ENCODE data around the gene FAM162A. TPM values are rescaled to one million over a fixed set of nuclear protein-coding genes. Genes with fewer than 3 reads are reported as not detected.

Gene FAM162A
- total and polyA plus RNA-seq, 2 donors, result 45.0 to 69.5 TPM

GRCh38 chr3:122456074-122456473 lies 72.1 kb downstream of the FAM162A start:
- H3K36me3 ChIP-seq (ENCODE audit: control insufficient read depth in 2 of 2, insufficient read depth in 2 of 2, low read length in 1 of 2), result peaks cover 12 to 55% of the 10 kb centered on the region in 2 donors
- no peak overlapping the region for H3K27ac ChIP-seq (ENCODE audit: low read depth in 1 of 2, low read length in 1 of 2)
- DNase-seq (ENCODE audit: low read depth in 6 of 9, low spot score in 9 of 9), result no peak
- no peaks in the 10 kb centered on the region for H3K9me3 ChIP-seq (ENCODE audit: control insufficient read depth in 2 of 2, insufficient read depth in 1 of 2, low read length in 1 of 2)
- H3K4me1 ChIP-seq (ENCODE audit: control insufficient read depth in 2 of 2, insufficient read depth in 2 of 2, low read length in 2 of 2), result no peaks in the 10 kb centered on the region
- no peak overlapping the region for H3K4me3 ChIP-seq (ENCODE audit: low read length in 2 of 2)
- H3K27me3 ChIP-seq (ENCODE audit: control insufficient read depth in 2 of 2, insufficient read depth in 1 of 2, low read length in 1 of 2), result no peaks in the 10 kb centered on the region

GRCh38 chr3:122457706-122458105 lies 73.7 kb downstream of the FAM162A start:
- Histone ChIP-seq H3K4me1 (ENCODE audit: control insufficient read depth in 2 of 2, insufficient read depth in 2 of 2, low read length in 2 of 2) (no peaks in the 10 kb centered on the region), H3K36me3 (ENCODE audit: control insufficient read depth in 2 of 2, insufficient read depth in 2 of 2, low read length in 1 of 2) (peaks cover 12 to 56% of the 10 kb centered on the region in 2 donors), H3K4me3 (ENCODE audit: low read length in 2 of 2) (no peak overlapping the region), H3K27ac (ENCODE audit: low read depth in 1 of 2, low read length in 1 of 2) (no peak overlapping the region), H3K9me3 (ENCODE audit: control insufficient read depth in 2 of 2, insufficient read depth in 1 of 2, low read length in 1 of 2) (no peaks in the 10 kb centered on the region), H3K27me3 (ENCODE audit: control insufficient read depth in 2 of 2, insufficient read depth in 1 of 2, low read length in 1 of 2) (no peaks in the 10 kb centered on the region)
- WGBS, result over 99% methylated on average over 2 of the region's 2 CpGs
- DNase-seq (ENCODE audit: low read depth in 6 of 9, low spot score in 9 of 9), result no peak

GRCh38 chr3:122458992-122459391 lies 75.0 kb downstream of the FAM162A start:
- Histone ChIP-seq H3K27me3 (ENCODE audit: control insufficient read depth in 2 of 2, insufficient read depth in 1 of 2, low read length in 1 of 2) (no peaks in the 10 kb centered on the region), H3K27ac (ENCODE audit: low read depth in 1 of 2, low read length in 1 of 2) (no peak overlapping the region), H3K4me3 (ENCODE audit: low read length in 2 of 2) (no peak overlapping the region), H3K36me3 (ENCODE audit: control insufficient read depth in 2 of 2, insufficient read depth in 2 of 2, low read length in 1 of 2) (peaks cover 12 to 48% of the 10 kb centered on the region in 2 donors), H3K4me1 (ENCODE audit: control insufficient read depth in 2 of 2, insufficient read depth in 2 of 2, low read length in 2 of 2) (no peaks in the 10 kb centered on the region), H3K9me3 (ENCODE audit: control insufficient read depth in 2 of 2, insufficient read depth in 1 of 2, low read length in 1 of 2) (no peaks in the 10 kb centered on the region)
- WGBS, result 83% methylated on average over 4 of the region's 4 CpGs
- DNase-seq (ENCODE audit: low read depth in 6 of 9, low spot score in 9 of 9), result peak in 1 of 9 donors; percentile 22

- H3K9me3 ChIP-seq (ENCODE audit: control insufficient read depth in 2 of 2, insufficient read depth in 1 of 2, low read length in 1 of 2), result no peaks in the 10 kb centered on the region
- no peak for DNase-seq (ENCODE audit: low read depth in 6 of 9, low spot score in 9 of 9)
- H3K4me3 ChIP-seq (ENCODE audit: low read length in 2 of 2), result no peak overlapping the region
- H3K27ac ChIP-seq (ENCODE audit: low read depth in 1 of 2, low read length in 1 of 2), result no peak overlapping the region
- H3K27me3 ChIP-seq (ENCODE audit: control insufficient read depth in 2 of 2, insufficient read depth in 1 of 2, low read length in 1 of 2), result no peaks in the 10 kb centered on the region
- WGBS, result 89% methylated on average over 3 of the region's 3 CpGs
- H3K36me3 ChIP-seq (ENCODE audit: control insufficient read depth in 2 of 2, insufficient read depth in 2 of 2, low read length in 1 of 2), result peaks cover 12 to 50% of the 10 kb centered on the region in 2 donors
- H3K4me1 ChIP-seq (ENCODE audit: control insufficient read depth in 2 of 2, insufficient read depth in 2 of 2, low read length in 2 of 2), result no peaks in the 10 kb centered on the region
Observed at GRCh38 chr3:122461806-122462205, 77.8 kb downstream of the FAM162A start.

Other genes starting within 250 kb of the FAM162A start
- gene CASR, start 200.5 kb upstream of the FAM162A start, total RNA-seq, result 0.09 TPM
- gene CASR, start 200.5 kb upstream of the FAM162A start, polyA plus RNA-seq, result 0.43 TPM
- 48.2 TPM for gene CSTA, start 58.9 kb upstream of the FAM162A start, total RNA-seq
- 292 TPM for gene CSTA, start 58.9 kb upstream of the FAM162A start, polyA plus RNA-seq
- gene MIX23, start 951 bp upstream of the FAM162A start, total RNA-seq, result 40.1 TPM
- 33.8 TPM for gene MIX23, start 951 bp upstream of the FAM162A start, polyA plus RNA-seq
- gene WDR5B, start 31.9 kb downstream of the FAM162A start, total RNA-seq, result 9.2 TPM
- gene WDR5B, start 31.9 kb downstream of the FAM162A start, polyA plus RNA-seq, result 10.0 TPM
- 14.2 TPM for gene KPNA1, start 130.8 kb downstream of the FAM162A start, total RNA-seq
- gene KPNA1, start 130.8 kb downstream of the FAM162A start, polyA plus RNA-seq, result 19.8 TPM
- 48.8 TPM for gene PARP9, start 180.1 kb downstream of the FAM162A start, total RNA-seq
- gene PARP9, start 180.1 kb downstream of the FAM162A start, polyA plus RNA-seq, result 56.9 TPM
- 19.6 TPM for gene DTX3L, start 180.2 kb downstream of the FAM162A start, total RNA-seq
- 23.0 TPM for gene DTX3L, start 180.2 kb downstream of the FAM162A start, polyA plus RNA-seq
- gene PARP15, start 193.5 kb downstream of the FAM162A start, total RNA-seq, result 6.8 TPM
- gene PARP15, start 193.5 kb downstream of the FAM162A start, polyA plus RNA-seq, result 15.7 TPM

Data from thymus (tissue), 11 donors.